HPDE6-E6E7 (cell line): ENCODE measurements around the gene LIN37.
"Not testable (repeated sequence)": the region's sequence is repeated elsewhere in the genome, so short reads cannot be mapped to it uniquely, and the experiment has no call there.

ENCODE experiments used
- DNase-seq: peaks from one replicate; pipeline ENCODE4 v3.0.0; 2011; ENCODE audit warnings: missing footprints; ENCODE audit errors: extremely low spot score

The LIN37 gene

DNA sequence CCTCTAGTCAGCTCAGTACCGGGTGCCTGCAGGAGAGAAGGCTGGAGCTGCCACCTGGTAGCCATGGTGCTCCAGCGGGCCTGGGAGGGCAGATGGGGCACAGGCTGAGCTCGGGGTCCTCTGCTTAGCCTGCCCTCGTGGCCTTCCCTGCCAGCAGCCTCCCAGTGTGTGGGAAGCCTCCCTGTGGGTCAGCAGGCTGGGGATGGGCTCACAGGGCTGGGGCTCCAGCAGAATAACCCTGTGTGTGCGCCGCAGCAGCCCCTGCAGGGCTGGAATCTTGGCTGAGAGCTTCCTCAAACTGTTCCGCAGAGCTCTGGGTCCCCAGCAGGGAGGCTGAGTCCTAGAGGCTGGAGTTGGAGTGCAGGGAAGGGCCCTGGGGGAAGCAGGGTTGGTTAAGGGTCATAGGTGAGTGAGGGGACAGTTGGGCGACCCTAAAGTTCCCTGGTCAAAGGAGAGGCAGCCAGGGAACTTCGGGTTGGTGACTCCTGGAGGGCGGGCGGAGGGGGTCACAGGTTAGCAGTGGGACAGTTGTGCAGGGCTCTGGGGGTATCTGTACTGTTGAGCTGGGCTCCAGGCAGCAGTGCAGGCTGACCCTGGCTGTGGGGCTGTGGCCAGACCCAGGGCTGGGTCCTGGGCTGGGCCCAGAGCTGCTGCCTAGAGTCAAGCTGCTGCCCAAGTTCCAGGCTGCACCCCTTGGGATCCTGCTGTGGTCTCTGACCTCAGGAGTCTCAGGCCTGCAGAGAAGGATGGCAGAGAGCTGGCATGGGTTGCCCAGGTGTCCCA is 41.0 kb downstream of the LIN37 start:
- DNase-seq: no peak

GRCh38 chr19:35789978-35790944 is 41.9 kb downstream of the LIN37 start:
- DNase-seq: no peak

GRCh38 chr19:35790981-35791813 is 42.8 kb downstream of the LIN37 start:
- no peak for DNase-seq

DNA sequence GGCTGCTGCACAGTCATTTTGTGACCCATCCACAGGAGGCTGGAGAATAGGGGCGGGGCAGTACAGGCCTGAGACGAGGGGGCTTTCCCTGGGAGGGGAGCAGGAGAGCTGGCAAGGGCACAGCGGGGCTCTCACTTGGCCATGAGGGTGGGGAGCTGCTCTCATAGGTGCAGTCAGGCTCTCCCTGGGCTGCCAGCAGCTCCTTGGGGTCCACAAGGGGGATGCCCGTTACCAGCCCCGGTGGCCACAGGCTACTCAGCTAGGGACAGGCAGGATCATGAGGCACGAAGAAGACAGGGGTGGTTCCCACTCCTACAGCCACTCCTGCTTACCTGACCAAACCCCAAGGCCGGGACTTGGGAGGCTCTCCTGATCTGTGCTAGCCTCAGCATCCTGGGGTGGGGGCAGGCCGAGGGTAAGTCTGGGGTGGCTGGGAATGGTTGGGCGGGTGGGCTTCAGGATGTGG is 43.5 kb downstream of the LIN37 start:
- DNase-seq: no peak

GRCh38 chr19:35792312-35792711 is 43.9 kb downstream of the LIN37 start:
- DNase-seq: no peak

- no peak for DNase-seq
Measured at GRCh38 chr19:35792888-35793287, 44.5 kb downstream of the LIN37 start.

DNA sequence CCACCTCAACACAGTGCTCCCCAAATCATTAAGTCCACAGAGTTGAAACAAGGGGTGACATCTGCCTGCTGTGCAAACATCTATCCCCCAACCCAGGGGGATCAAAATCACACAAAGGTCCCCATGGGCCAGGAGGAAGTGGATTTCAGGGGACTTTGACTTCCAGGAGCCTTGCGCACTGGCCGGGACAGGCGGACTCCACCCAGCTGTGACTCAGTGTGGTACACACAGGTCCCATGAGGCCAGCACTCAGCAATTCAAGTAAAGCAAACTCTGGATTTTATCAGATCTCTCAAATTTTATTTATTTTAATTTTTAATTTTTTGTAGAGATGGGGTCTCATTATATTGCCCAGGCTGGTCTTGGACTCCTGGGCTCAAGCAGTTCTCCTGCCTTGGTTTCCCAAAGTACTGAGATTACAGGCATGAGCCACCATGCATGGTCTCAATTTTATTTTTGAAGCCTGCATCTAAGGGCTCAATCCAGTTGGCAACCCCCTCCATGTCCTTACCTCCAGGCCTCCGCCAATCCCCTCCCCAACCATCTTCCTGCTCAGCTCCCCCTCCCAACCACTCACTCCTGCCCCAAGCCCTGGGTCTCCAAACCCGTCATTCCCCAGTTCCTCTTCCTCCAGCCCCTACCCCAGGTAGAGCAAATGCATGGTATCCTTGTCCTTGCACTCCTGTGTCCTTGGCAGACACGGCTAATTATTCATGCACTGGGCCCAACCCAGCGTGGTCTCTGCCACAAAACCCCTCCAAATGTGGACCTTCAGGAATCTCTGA is 45.2 kb downstream of the LIN37 start:
- DNase-seq: peak; percentile 31

DNA sequence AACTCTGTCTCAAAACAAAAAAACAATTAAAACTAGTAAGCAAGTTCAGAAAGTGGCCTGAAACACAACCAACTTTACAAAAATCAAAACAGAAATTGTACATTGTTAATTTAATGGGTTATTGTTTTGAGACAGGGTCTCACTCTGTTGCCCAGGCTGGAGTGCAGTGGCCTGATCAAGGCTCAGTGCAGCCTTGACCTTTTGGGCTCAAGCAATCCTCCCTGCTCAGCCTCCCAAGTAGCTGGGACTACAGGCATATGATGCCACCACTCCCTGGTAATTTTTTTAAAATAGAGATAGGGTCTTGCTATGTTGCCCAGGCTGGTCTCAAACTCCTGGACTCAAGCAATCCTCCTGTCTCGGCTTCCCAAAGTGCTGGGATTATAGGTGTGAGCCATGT is 47.2 kb downstream of the LIN37 start:
- not testable (repeated sequence) for DNase-seq

DNA sequence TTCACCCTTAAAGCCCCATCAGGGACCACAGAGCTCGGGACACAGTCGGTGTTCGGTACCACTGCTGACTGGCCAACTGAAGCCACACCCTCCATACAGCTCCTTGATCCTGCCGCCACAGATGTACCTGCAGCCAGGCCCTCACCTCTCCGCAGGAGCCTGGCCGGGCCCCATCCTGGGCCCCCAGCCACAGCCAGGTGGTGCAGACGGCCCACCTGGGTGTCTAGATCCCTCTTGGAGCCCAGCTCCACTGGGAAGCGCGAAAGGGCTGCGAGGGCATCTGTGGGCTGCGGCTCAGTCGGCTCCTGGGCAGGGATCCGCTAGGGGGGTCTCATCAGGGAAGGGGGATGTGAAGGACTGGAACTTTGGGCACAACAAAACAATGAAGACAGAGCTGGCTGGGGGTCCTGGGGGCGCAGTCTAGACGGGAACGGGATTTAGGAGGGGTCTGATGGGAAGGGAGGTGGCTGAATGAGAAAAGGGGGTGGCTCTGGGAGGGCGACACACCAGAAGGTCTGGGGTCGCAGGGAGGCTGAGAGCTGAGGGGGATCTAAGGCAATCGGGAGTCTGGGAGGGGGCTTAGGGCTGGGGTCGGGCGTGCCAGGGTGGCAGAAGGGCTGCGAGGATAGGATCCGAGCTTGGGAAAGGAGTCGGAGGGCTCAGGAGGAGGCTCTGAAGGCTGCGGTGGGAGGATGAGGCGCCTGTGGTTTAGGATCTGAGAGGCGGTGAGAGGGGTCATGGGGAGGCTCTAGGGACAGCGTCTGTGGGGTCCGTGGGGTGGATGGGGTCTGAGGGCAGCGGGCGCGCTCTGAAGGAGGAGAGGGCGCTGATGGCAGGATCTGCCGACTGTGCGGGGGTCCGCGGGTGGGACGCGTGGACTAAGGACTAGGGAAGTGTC is 48.5 kb downstream of the LIN37 start:
- DNase-seq: no peak

DNA sequence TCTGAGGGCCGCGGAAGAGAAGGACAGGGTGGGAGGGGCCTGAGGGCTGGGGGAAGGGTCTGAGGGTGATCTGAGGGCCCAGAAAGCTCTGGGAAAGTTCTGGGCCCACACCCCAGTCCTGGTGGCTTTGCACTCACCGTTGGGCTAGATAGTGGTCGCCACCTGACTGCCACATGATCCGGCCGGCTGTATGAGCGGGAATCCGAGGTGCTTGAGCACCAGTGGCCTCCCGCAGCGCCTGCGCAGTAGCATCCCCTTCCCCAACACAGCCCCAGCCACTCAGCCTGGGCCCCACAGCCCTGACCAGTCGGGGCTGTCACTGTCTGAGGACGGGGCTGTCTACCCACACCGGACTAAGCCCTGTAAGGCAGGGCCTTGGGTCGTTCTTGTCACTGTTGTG is 49.3 kb downstream of the LIN37 start:
- no peak for DNase-seq

GRCh38 chr19:35801828-35802227 is 53.5 kb downstream of the LIN37 start:
- no peak for DNase-seq
